Body of pancreas (tissue), 4 donors: ENCODE results near the gene PLAAT4.

Source experiments
- POLR2A ChIP-seq, 3 donors: fragments of 450-650 bp; IDR thresholded peaks; one replicate each; pipeline ENCODE4 v1.6.1; 2016; ENCODE audit warnings: antibody characterized with exemption in 3 of 3, mild to moderate bottlenecking in 2 of 3
- TF ChIP-seq, protein P1 (sequence below), 7 experiments: fragments of 450-650 bp in 4 of 7; fragments of 200-600 bp in 3 of 7; sonication (generic) in 3 of 7; IDR thresholded peaks; one replicate each; pipeline ENCODE4 v1.5.1; 2016 to 2019; ENCODE audit warnings: antibody characterized with exemption in 7 of 7

- no peak for TF ChIP-seq POLR2A (IDR thresholded peaks at IDR 0.05)
- TF ChIP-seq, protein P1, sequence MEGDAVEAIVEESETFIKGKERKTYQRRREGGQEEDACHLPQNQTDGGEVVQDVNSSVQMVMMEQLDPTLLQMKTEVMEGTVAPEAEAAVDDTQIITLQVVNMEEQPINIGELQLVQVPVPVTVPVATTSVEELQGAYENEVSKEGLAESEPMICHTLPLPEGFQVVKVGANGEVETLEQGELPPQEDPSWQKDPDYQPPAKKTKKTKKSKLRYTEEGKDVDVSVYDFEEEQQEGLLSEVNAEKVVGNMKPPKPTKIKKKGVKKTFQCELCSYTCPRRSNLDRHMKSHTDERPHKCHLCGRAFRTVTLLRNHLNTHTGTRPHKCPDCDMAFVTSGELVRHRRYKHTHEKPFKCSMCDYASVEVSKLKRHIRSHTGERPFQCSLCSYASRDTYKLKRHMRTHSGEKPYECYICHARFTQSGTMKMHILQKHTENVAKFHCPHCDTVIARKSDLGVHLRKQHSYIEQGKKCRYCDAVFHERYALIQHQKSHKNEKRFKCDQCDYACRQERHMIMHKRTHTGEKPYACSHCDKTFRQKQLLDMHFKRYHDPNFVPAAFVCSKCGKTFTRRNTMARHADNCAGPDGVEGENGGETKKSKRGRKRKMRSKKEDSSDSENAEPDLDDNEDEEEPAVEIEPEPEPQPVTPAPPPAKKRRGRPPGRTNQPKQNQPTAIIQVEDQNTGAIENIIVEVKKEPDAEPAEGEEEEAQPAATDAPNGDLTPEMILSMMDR (IDR thresholded peaks at IDR 0.05): no peak
Measured at GRCh38 chr11:63552921-63553320, 16.3 kb downstream of the PLAAT4 start.
